Vagina (tissue), 2 donors: ENCODE results near the gene TBL1X. TPM values are rescaled to one million over a fixed set of nuclear protein-coding genes. Genes with fewer than 3 reads are reported as not detected.

Experiments
- DNase-seq, 2 donors: peaks; one replicate each; pipeline ENCODE4 v3.0.0-alpha.2; 2017; ENCODE audit errors: extremely low spot score in 2 of 2
- H3K27ac ChIP-seq: fragments of 200-600 bp; sonication (generic); one replicate; pipeline ENCODE4 v1.5.1; 2019
- H3K27me3 ChIP-seq: fragments of 200-600 bp; sonication (generic); one replicate; pipeline ENCODE4 v1.5.1; 2019
- H3K36me3 ChIP-seq, 2 donors: fragments of 200-600 bp; sonication (generic); one replicate each; pipeline ENCODE4 v1.5.1; 2017 to 2019
- H3K4me1 ChIP-seq: fragments of 200-600 bp; sonication (generic); one replicate; pipeline ENCODE4 v1.5.1; 2019
- H3K4me3 ChIP-seq, 2 donors: fragments of 200-600 bp; sonication (generic); 1 replicate in 1 of 2; 2 replicates in 1 of 2; pipeline ENCODE4 v1.5.1; 2016 to 2019
- H3K9me3 ChIP-seq: fragments of 200-600 bp; sonication (generic); one replicate; pipeline ENCODE4 v1.5.1; 2019
- CTCF ChIP-seq, 3 experiments: fragments of 450-650 bp in 2 of 3; fragments of 200-600 bp in 1 of 3; sonication (generic) in 1 of 3; IDR thresholded peaks; one replicate each; pipeline ENCODE4 v1.5.1; 2017 to 2019; ENCODE audit warnings: antibody characterized with exemption in 3 of 3, mild to moderate bottlenecking in 2 of 3, moderate library complexity in 2 of 3
- POLR2A ChIP-seq, 2 donors: fragments of 450-650 bp; IDR thresholded peaks; one replicate each; pipeline ENCODE4 v1.6.1; 2017; ENCODE audit warnings: antibody characterized with exemption in 2 of 2, mild to moderate bottlenecking in 2 of 2, moderate library complexity in 2 of 2
- POLR2AphosphoS5 ChIP-seq, 2 donors: sonication (generic); formaldehyde crosslinking; IDR thresholded peaks; one replicate each; pipeline ENCODE4 v1.9.0; 2017; ENCODE audit warnings: antibody characterized with exemption in 2 of 2, mild to moderate bottlenecking in 2 of 2, low read depth in 1 of 2; ENCODE audit not compliant: insufficient read depth in 1 of 2
- intact Hi-C: fragments of 100-400 bp; cut with DNase I; formaldehyde crosslinking; loops from one replicate; pipeline ENCODE4 v1.15.1; 2023
- total RNA-seq: library from RNA; depleted of rRNA; stranded (reverse); fragments of >200 nt; gene quantifications from one replicate; pipeline ENCODE4 v1.2.3, GENCODE V29; 2016

Gene TBL1X
- total RNA-seq, 1 donor from 2014 or later: 41.3 TPM

GRCh38 chrX:9555354-9555753 is 90.5 kb downstream of the TBL1X start:
- no peak for TF ChIP-seq CTCF (IDR thresholded peaks at IDR 0.05)
- TF ChIP-seq POLR2AphosphoS5 (IDR thresholded peaks at IDR 0.05; ENCODE audit: insufficient read depth in 1 of 2, low read depth in 1 of 2): no peak
- no peak for TF ChIP-seq POLR2A (IDR thresholded peaks at IDR 0.05)
- no peaks in the 10 kb centered on the region for H3K4me1 ChIP-seq
- intact Hi-C loops: no loop called here
- no peak overlapping the region for H3K27ac ChIP-seq
- no peaks in the 10 kb centered on the region for H3K27me3 ChIP-seq
- H3K36me3 ChIP-seq: no peaks in the 10 kb centered on the region
- DNase-seq: no peak
- no peak overlapping the region for H3K4me3 ChIP-seq
- H3K9me3 ChIP-seq: no peaks in the 10 kb centered on the region

- Histone ChIP-seq H3K27ac (no peak overlapping the region), H3K4me3 (no peak overlapping the region), H3K36me3 (no peaks in the 10 kb centered on the region), H3K27me3 (no peaks in the 10 kb centered on the region), H3K4me1 (no peaks in the 10 kb centered on the region), H3K9me3 (no peaks in the 10 kb centered on the region)
- TF ChIP-seq POLR2A (IDR thresholded peaks at IDR 0.05) (no peak), POLR2AphosphoS5 (IDR thresholded peaks at IDR 0.05; ENCODE audit: insufficient read depth in 1 of 2, low read depth in 1 of 2) (no peak), CTCF (IDR thresholded peaks at IDR 0.05) (no peak)
- intact Hi-C loops: no loop called here
- DNase-seq: no peak
These were observed 92.2 kb downstream of the TBL1X start for GRCh38 chrX:9557091-9557490.

GRCh38 chrX:9557521-9557920 is 92.7 kb downstream of the TBL1X start:
- DNase-seq: no peak
- Histone ChIP-seq H3K9me3 (no peaks in the 10 kb centered on the region), H3K4me3 (no peak overlapping the region), H3K36me3 (no peaks in the 10 kb centered on the region), H3K4me1 (no peaks in the 10 kb centered on the region), H3K27me3 (no peaks in the 10 kb centered on the region), H3K27ac (no peak overlapping the region)
- intact Hi-C loops: no loop called here
- TF ChIP-seq CTCF (IDR thresholded peaks at IDR 0.05) (no peak), POLR2A (IDR thresholded peaks at IDR 0.05) (no peak), POLR2AphosphoS5 (IDR thresholded peaks at IDR 0.05; ENCODE audit: insufficient read depth in 1 of 2, low read depth in 1 of 2) (no peak)

- Histone ChIP-seq H3K9me3 (no peaks in the 10 kb centered on the region), H3K27me3 (no peaks in the 10 kb centered on the region), H3K36me3 (no peaks in the 10 kb centered on the region), H3K27ac (no peak overlapping the region), H3K4me3 (no peak overlapping the region), H3K4me1 (no peaks in the 10 kb centered on the region)
- intact Hi-C loops: no loop called here
- TF ChIP-seq CTCF (IDR thresholded peaks at IDR 0.05) (no peak), POLR2AphosphoS5 (IDR thresholded peaks at IDR 0.05; ENCODE audit: insufficient read depth in 1 of 2, low read depth in 1 of 2) (no peak), POLR2A (IDR thresholded peaks at IDR 0.05) (no peak)
- DNase-seq: no peak
These were observed 93.8 kb downstream of the TBL1X start for GRCh38 chrX:9558615-9559014.

DNA sequence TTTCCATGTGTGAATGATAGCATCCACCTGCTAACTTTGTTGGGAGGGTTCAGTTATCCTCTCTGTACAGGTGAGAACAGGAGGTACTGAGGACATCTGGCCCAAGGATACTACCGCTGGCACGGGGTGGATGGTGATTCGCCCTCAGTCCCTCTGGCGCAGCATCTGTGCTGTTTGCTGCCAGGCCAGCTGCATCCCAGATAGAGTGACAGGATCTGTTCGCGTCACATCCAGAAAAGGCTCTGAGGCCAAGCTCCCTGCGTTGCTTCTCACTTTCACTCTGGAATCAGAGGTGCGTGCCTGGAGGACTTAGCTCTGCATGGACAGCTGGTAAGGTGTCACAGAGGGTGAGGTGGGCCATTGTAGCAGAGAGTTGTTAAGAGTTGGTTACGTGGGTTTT is 95.4 kb downstream of the TBL1X start:
- intact Hi-C loops: no loop called here
- H3K27me3 ChIP-seq: no peaks in the 10 kb centered on the region
- DNase-seq: no peak

More for the DNA sequence above, 95.4 kb downstream of the TBL1X start:
- TF ChIP-seq CTCF (IDR thresholded peaks at IDR 0.05) (no peak), POLR2A (IDR thresholded peaks at IDR 0.05) (no peak)
- Histone ChIP-seq H3K9me3 (no peaks in the 10 kb centered on the region), H3K36me3 (no peaks in the 10 kb centered on the region), H3K27ac (no peak overlapping the region), H3K4me3 (no peak overlapping the region), H3K4me1 (no peaks in the 10 kb centered on the region)
